SW480 (cell line): Measurements from ENCODE around the gene TNFRSF13B.
"Not testable (repeated sequence)": the region's sequence is repeated elsewhere in the genome, so short reads cannot be mapped to it uniquely, and the experiment has no call there.

ENCODE experiments used
- DNase-seq: peaks from one replicate; pipeline ENCODE4 v3.0.0-alpha.2; 2016; ENCODE audit warnings: low spot score

Gene TNFRSF13B

GRCh38 chr17:16986391-16986790 is 14.5 kb upstream of the TNFRSF13B start:
- DNase-seq, result no peak

GRCh38 chr17:16981928-16982327 is 10.0 kb upstream of the TNFRSF13B start:
- no peak for DNase-seq

GRCh38 chr17:16980813-16981731 is 9.2 kb upstream of the TNFRSF13B start:
- DNase-seq, result no peak

- DNase-seq, result no peak
Measured at GRCh38 chr17:16980061-16980460, 8.1 kb upstream of the TNFRSF13B start.

GRCh38 chr17:16979237-16979823 is 7.4 kb upstream of the TNFRSF13B start:
- not testable (repeated sequence) for DNase-seq

- DNase-seq, result no peak
Measured at GRCh38 chr17:16977932-16978331, 6.0 kb upstream of the TNFRSF13B start.

- no peak for DNase-seq
Measured at GRCh38 chr17:16976725-16977550, 5.0 kb upstream of the TNFRSF13B start.

- no peak for DNase-seq
Measured at GRCh38 chr17:16975744-16976625, 4.1 kb upstream of the TNFRSF13B start.

GRCh38 chr17:16975277-16975651 is 3.3 kb upstream of the TNFRSF13B start:
- no peak for DNase-seq

GRCh38 chr17:16974569-16975276 is 2.8 kb upstream of the TNFRSF13B start:
- DNase-seq, result no peak

GRCh38 chr17:16973760-16974540 is 2.0 kb upstream of the TNFRSF13B start:
- no peak for DNase-seq

- not testable (repeated sequence) for DNase-seq
Measured at GRCh38 chr17:16973043-16973442, 1.1 kb upstream of the TNFRSF13B start.

- DNase-seq, result no peak
Measured at GRCh38 chr17:16972346-16972745, 428 bp upstream of the TNFRSF13B start.

- no peak for DNase-seq
Measured at GRCh38 chr17:16969931-16970906, 1.7 kb downstream of the TNFRSF13B start.

GRCh38 chr17:16968786-16969185 is 3.1 kb downstream of the TNFRSF13B start:
- no peak for DNase-seq

- peak; percentile 20 for DNase-seq
Measured at GRCh38 chr17:16962804-16963203, 9.1 kb downstream of the TNFRSF13B start.

GRCh38 chr17:16961792-16962191 is 10.1 kb downstream of the TNFRSF13B start:
- no peak for DNase-seq

GRCh38 chr17:16961022-16961421 is 10.9 kb downstream of the TNFRSF13B start:
- DNase-seq, result not testable (repeated sequence)

- DNase-seq, result not testable (repeated sequence)
Measured at GRCh38 chr17:16955011-16955410, 16.9 kb downstream of the TNFRSF13B start.
